PC-3 (cell line): Measurements from ENCODE around the gene SPINDOC. TPM values are rescaled to one million over a fixed set of nuclear protein-coding genes. Genes with fewer than 3 reads are reported as not detected.

Experiments
- ATAC-seq: fragments of 200-7000 bp; cut with Tn5 transposase; 2 replicates; pipeline ENCODE4 v1.9.1; 2020; ENCODE audit warnings: mild to moderate bottlenecking, moderate library complexity
- BruUV-seq: library from RNA; stranded (reverse); fragments of 400-500 nt; replicated peaks from 2 replicates; lab custom pipeline; 2021; lab: Mats Ljungman, UMichigan
- CTCF ChIA-PET: fragments of 300-600 bp; sonication (Branson Sonifier 250); formaldehyde crosslinking; loops from one replicate; lab custom pipeline; 2022; ENCODE audit warnings: antibody characterized with exemption; lab: Charles Lee
- POLR2A ChIA-PET: fragments of 300-600 bp; sonication (Branson Sonifier 250); formaldehyde crosslinking; loops from one replicate; lab custom pipeline; 2022; ENCODE audit warnings: antibody characterized with exemption; ENCODE audit not compliant: unreplicated experiment; lab: Charles Lee
- DNase-seq: peaks from one replicate; pipeline ENCODE4 v3.0.0-alpha.2; 2015
- H2AFZ ChIP-seq: fragments of 300-600 bp; sonication (generic); 2 replicates; pipeline ENCODE4 v1.6.0; 2016; ENCODE audit warnings: antibody characterized with exemption, low read length
- H3F3A ChIP-seq: fragments of 300-600 bp; sonication (generic); one replicate; pipeline ENCODE4 v1.6.0; 2017; ENCODE audit warnings: antibody characterized with exemption, low read length, control low read depth, mild to moderate bottlenecking; ENCODE audit not compliant: unreplicated experiment
- H3K27ac ChIP-seq: fragments of 300-600 bp; sonication (generic); 2 replicates; pipeline ENCODE4 v1.5.1; 2016; ENCODE audit warnings: mild to moderate bottlenecking, low read length
- H3K27me3 ChIP-seq: fragments of 300-600 bp; sonication (generic); 2 replicates; pipeline ENCODE4 v1.6.1; 2016; ENCODE audit warnings: low read length, mixed read lengths
- H3K36me3 ChIP-seq: fragments of 300-600 bp; sonication (generic); 2 replicates; pipeline ENCODE4 v1.6.1; 2016; ENCODE audit warnings: low read depth, mixed run types, low read length, mixed read lengths
- H3K4me1 ChIP-seq: fragments of 300-600 bp; sonication (generic); 2 replicates; pipeline ENCODE4 v1.5.1; 2016; ENCODE audit warnings: low read length; ENCODE audit not compliant: insufficient read depth
- H3K4me2 ChIP-seq: fragments of 300-600 bp; sonication (generic); 2 replicates; pipeline ENCODE4 v1.6.0; 2016; ENCODE audit warnings: low read length
- H3K4me3 ChIP-seq: fragments of 300-600 bp; sonication (generic); 2 replicates; pipeline ENCODE4 v1.5.1; 2016; ENCODE audit warnings: mild to moderate bottlenecking, low read length, mixed read lengths
- H3K79me2 ChIP-seq: fragments of 300-600 bp; sonication (generic); 2 replicates; pipeline ENCODE4 v1.6.1; 2017; ENCODE audit warnings: low read length, mixed read lengths
- H3K9ac ChIP-seq: fragments of 300-600 bp; sonication (generic); 2 replicates; pipeline ENCODE4 v1.6.0; 2016; ENCODE audit warnings: mild to moderate bottlenecking, low read length
- H3K9me2 ChIP-seq: fragments of 300-600 bp; sonication (generic); replicated peaks from 2 replicates; pipeline ENCODE4 v1.6.1; 2016; ENCODE audit warnings: mixed run types, low read length, mixed read lengths
- H3K9me3 ChIP-seq: fragments of 300-600 bp; sonication (generic); 2 replicates; pipeline ENCODE4 v1.6.1; 2016; ENCODE audit warnings: low read length, mixed read lengths
- H4K20me1 ChIP-seq: fragments of 300-600 bp; sonication (generic); 2 replicates; pipeline ENCODE4 v1.6.1; 2016; ENCODE audit warnings: low read length, mixed read lengths
- CTCF ChIP-seq: fragments of 300-600 bp; sonication (generic); conservative IDR thresholded peaks from 2 replicates; pipeline ENCODE4 v1.5.1; 2017; ENCODE audit warnings: antibody characterized with exemption, low read depth, mild to moderate bottlenecking, low read length
- EZH2 ChIP-seq: fragments of 300-600 bp; sonication (generic); IDR thresholded peaks from one replicate; pipeline ENCODE4 v1.6.1; 2017; ENCODE audit warnings: antibody characterized with exemption, mild to moderate bottlenecking, low read length; ENCODE audit not compliant: unreplicated experiment
- EZH2phosphoT487 ChIP-seq: fragments of 300-600 bp; sonication (generic); IDR thresholded peaks from 2 replicates; pipeline ENCODE4 v1.6.1; 2018; ENCODE audit warnings: mild to moderate bottlenecking, antibody characterized with exemption, low read length, borderline replicate concordance
- intact Hi-C: fragments of 100-400 bp; cut with micrococcal nuclease; formaldehyde crosslinking; loops from 2 replicates; pipeline ENCODE4 v1.9.0; 2023
- total RNA-seq: library from RNA; depleted of rRNA; stranded (reverse); fragments of >200 nt; gene quantifications from 2 replicates; pipeline ENCODE4 v1.2.3, GENCODE V29; 2014

SPINDOC gene
- total RNA-seq, 1 experiment from 2014 or later: 61.5 TPM

- Histone ChIP-seq H3F3A (no peaks in the 10 kb centered on the region), H3K36me3 (no peaks in the 10 kb centered on the region), H3K79me2 (no peaks in the 10 kb centered on the region), H3K27ac (no peak overlapping the region), H3K9me3 (peaks cover 17% of the 10 kb centered on the region; the same call in 1 of the 2 replicates), H3K4me1 (no peaks in the 10 kb centered on the region), H3K9ac (no peak overlapping the region), H3K9me2 (no peaks in the 10 kb centered on the region), H2AFZ (no peak overlapping the region), H3K27me3 (no peaks in the 10 kb centered on the region), H3K4me3 (no peak overlapping the region), H4K20me1 (no peaks in the 10 kb centered on the region), H3K4me2 (no peak overlapping the region)
- DNase-seq: no peak
- CTCF ChIA-PET: no interaction called here
- no TSS peak for BruUV-seq
- TF ChIP-seq EZH2phosphoT487 (no peak), CTCF (no peak), EZH2 (no peak)
- ATAC-seq: no peak
- intact Hi-C loops: no loop called here
- POLR2A ChIA-PET: no interaction called here
Observed at GRCh38 chr11:63793161-63793560, 20.1 kb upstream of the SPINDOC start.

GRCh38 chr11:63795066-63795465, 18.2 kb upstream of the SPINDOC start:
- Histone ChIP-seq H3K4me3 (no peak overlapping the region), H3K9me2 (no peaks in the 10 kb centered on the region), H2AFZ (no peak overlapping the region), H3K9ac (no peak overlapping the region), H3K4me1 (no peaks in the 10 kb centered on the region), H3K36me3 (no peaks in the 10 kb centered on the region), H3K27me3 (no peaks in the 10 kb centered on the region), H3K9me3 (peaks cover 17% of the 10 kb centered on the region; the same call in 1 of the 2 replicates), H4K20me1 (no peaks in the 10 kb centered on the region), H3K4me2 (no peak overlapping the region), H3K27ac (no peak overlapping the region), H3F3A (no peaks in the 10 kb centered on the region), H3K79me2 (no peaks in the 10 kb centered on the region)
- DNase-seq (no peak), ATAC-seq (no peak)
- no peak for TF ChIP-seq CTCF
- TF ChIP-seq EZH2phosphoT487: no peak
- no peak for TF ChIP-seq EZH2
- intact Hi-C loops: no loop called here
- POLR2A ChIA-PET: no interaction called here
- no TSS peak for BruUV-seq
- CTCF ChIA-PET: no interaction called here

GRCh38 chr11:63800921-63801320, 12.3 kb upstream of the SPINDOC start:
- DNase-seq: no peak
- TF ChIP-seq EZH2phosphoT487: no peak
- TF ChIP-seq EZH2: no peak
- TF ChIP-seq CTCF: no peak
- no peak overlapping the region for H3K4me3 ChIP-seq
- no peak for ATAC-seq
- BruUV-seq: no TSS peak
- no peaks in the 10 kb centered on the region for H3K36me3 ChIP-seq
- no peak overlapping the region for H3K4me2 ChIP-seq
- no peaks in the 10 kb centered on the region for H3K9me2 ChIP-seq
- H2AFZ ChIP-seq: no peak overlapping the region
- no peaks in the 10 kb centered on the region for H3K9me3 ChIP-seq
- intact Hi-C loops: no loop called here
- no peaks in the 10 kb centered on the region for H3K27me3 ChIP-seq
- H3K9ac ChIP-seq: no peak overlapping the region
- ChIA-PET CTCF (interaction anchor here (0.6 kb wide), 1 partner anchor 31 kb away, joined by 6 read pairs; no protein-coding TSS in a partner anchor), POLR2A (no interaction called here)
- H3K27ac ChIP-seq: no peak overlapping the region
- H3K79me2 ChIP-seq: no peaks in the 10 kb centered on the region
- H3F3A ChIP-seq: no peaks in the 10 kb centered on the region
- no peaks in the 10 kb centered on the region for H4K20me1 ChIP-seq
- H3K4me1 ChIP-seq: peaks cover 32% of the 10 kb centered on the region
